Measurements from ENCODE around the gene MPZL1.
A peak's percentile ranks its signal among the peaks of the same experiment; 100 is the strongest.

MPZL1 gene

GRCh38 chr1:167721617-167722151 lies at the start of gene MPZL1:
MPZL1 (plus strand) TSS chr1:167721982; CDS start chr1:167722152, 170 bp downstream.
- TF ChIP-seq CTCF (IDR thresholded peaks at IDR 0.05; ENCODE audit: low read depth, low read length): no peak
- Histone ChIP-seq H3K27ac (peak within 1 kb of the TSS; percentile 66), H3K4me3 (ENCODE audit: low read depth, low read length) (peak within 1 kb of the TSS; percentile 55), H3K36me3 (no peaks in the 10 kb centered on the region), H3K9me3 (ENCODE audit: severe bottlenecking) (no peaks in the 10 kb centered on the region), H3K27me3 (ENCODE audit: insufficient read depth, low read depth, severe bottlenecking) (no peaks in the 10 kb centered on the region)
- peak; percentile 87 for DNase-seq

DNA sequence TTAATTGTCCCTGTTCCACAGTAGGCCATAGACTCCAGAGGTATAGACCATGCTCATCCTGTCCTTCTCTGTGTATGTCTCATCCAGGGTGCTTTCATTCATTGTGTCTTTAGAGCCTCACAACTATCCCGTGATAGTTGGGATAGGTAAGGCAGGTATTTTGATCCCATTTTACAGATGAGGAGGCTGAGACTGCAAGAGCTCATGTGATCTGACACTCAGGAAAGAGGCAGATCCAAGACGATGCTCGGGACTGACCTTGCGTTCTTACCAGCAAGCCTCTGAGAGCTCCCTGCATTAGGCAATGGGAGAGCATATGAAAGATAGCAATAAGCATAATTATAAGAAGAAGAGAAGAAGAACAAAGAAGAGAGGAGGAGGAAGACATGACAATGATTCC lies 49.0 kb upstream of the MPZL1 start:
- no peaks in the 10 kb centered on the region for H3K9me3 ChIP-seq (ENCODE audit: severe bottlenecking)
- H3K27ac ChIP-seq: no peak overlapping the region
- no peak for DNase-seq
- H3K36me3 ChIP-seq: no peaks in the 10 kb centered on the region
- no peaks in the 10 kb centered on the region for H3K27me3 ChIP-seq (ENCODE audit: insufficient read depth, low read depth, severe bottlenecking)
- no peak for TF ChIP-seq CTCF (IDR thresholded peaks at IDR 0.05; ENCODE audit: low read depth, low read length)
- H3K4me3 ChIP-seq (ENCODE audit: low read depth, low read length): no peak overlapping the region

GRCh38 chr1:167673265-167673664 lies 48.5 kb upstream of the MPZL1 start:
- Histone ChIP-seq H3K27ac (no peak overlapping the region), H3K4me3 (ENCODE audit: low read depth, low read length) (no peak overlapping the region), H3K9me3 (ENCODE audit: severe bottlenecking) (no peaks in the 10 kb centered on the region), H3K36me3 (no peaks in the 10 kb centered on the region), H3K27me3 (ENCODE audit: insufficient read depth, low read depth, severe bottlenecking) (no peaks in the 10 kb centered on the region)
- no peak for TF ChIP-seq CTCF (IDR thresholded peaks at IDR 0.05; ENCODE audit: low read depth, low read length)
- no peak for DNase-seq

DNA sequence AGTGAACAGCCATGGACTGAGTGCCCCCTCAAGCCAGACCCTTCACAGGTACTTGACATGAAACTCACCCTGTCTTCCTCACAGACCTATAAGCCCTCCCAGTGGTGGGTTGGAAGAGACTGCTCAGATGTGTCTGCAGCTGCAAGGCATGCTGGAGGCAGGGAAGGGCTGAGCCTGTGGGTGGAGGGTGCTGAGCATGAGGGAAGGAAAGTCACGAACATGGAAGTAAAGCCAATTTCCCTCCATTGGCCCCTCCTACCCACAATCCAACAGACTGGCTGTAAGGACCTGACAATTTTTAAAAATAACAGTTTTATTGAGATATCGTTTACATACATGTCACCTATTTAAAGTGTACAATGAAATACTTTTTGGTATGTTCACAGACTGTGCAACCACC lies 47.6 kb upstream of the MPZL1 start:
- H3K4me3 ChIP-seq (ENCODE audit: low read depth, low read length): no peak overlapping the region
- H3K27me3 ChIP-seq (ENCODE audit: insufficient read depth, low read depth, severe bottlenecking): no peaks in the 10 kb centered on the region
- H3K27ac ChIP-seq: no peak overlapping the region
- no peak for TF ChIP-seq CTCF (IDR thresholded peaks at IDR 0.05; ENCODE audit: low read depth, low read length)
- H3K9me3 ChIP-seq (ENCODE audit: severe bottlenecking): no peaks in the 10 kb centered on the region
- no peak for DNase-seq
- no peaks in the 10 kb centered on the region for H3K36me3 ChIP-seq

- no peak for DNase-seq
- H3K27ac ChIP-seq: no peak overlapping the region
- H3K27me3 ChIP-seq (ENCODE audit: insufficient read depth, low read depth, severe bottlenecking): no peaks in the 10 kb centered on the region
- H3K9me3 ChIP-seq (ENCODE audit: severe bottlenecking): no peaks in the 10 kb centered on the region
- H3K36me3 ChIP-seq: no peaks in the 10 kb centered on the region
- TF ChIP-seq CTCF (IDR thresholded peaks at IDR 0.05; ENCODE audit: low read depth, low read length): no peak
- H3K4me3 ChIP-seq (ENCODE audit: low read depth, low read length): no peak overlapping the region
Measured at GRCh38 chr1:167675440-167675839, 46.3 kb upstream of the MPZL1 start.
